H1 (cell line): ENCODE results near the gene CUEDC1. TPM values are rescaled to one million over a fixed set of nuclear protein-coding genes. Genes with fewer than 3 reads are reported as not detected.

Experiments used
- CTCF ChIA-PET: fragments of 300-600 bp; sonication (Branson Sonifier 250); formaldehyde crosslinking; loops from one replicate; lab custom pipeline; 2021; ENCODE audit not compliant: partially characterized antibody; lab: Charles Lee
- POLR2A ChIA-PET: fragments of 300-600 bp; sonication (Branson Sonifier 250); formaldehyde crosslinking; loops from one replicate; lab custom pipeline; 2021; ENCODE audit warnings: inconsistent platforms; ENCODE audit not compliant: partially characterized antibody; lab: Charles Lee
- DNase-seq, 2 experiments: peaks; one replicate each; pipeline versions ENCODE4 v3.0.0 to v3.0.0-alpha.2; 2010 to 2022; ENCODE audit warnings: low spot score in 2 of 2, low read depth in 1 of 2, mixed read lengths in 1 of 2
- FAIRE-seq: peaks from 2 replicates; lab custom pipeline; 2011; peaks lifted over from hg19 to GRCh38; lab: Jason Lieb, UNC
- H2AFZ ChIP-seq: 2 replicates; pipeline ENCODE4 v1.8.1; 2012; ENCODE audit warnings: low read length, inconsistent platforms
- H2AK5ac ChIP-seq: 2 replicates; pipeline ENCODE4 v1.6.1; 2013; ENCODE audit warnings: low read depth, low read length
- H2BK120ac ChIP-seq: replicated peaks from 2 replicates; pipeline ENCODE3; 2013; ENCODE audit warnings: low read depth, low read length, inconsistent platforms
- H2BK12ac ChIP-seq: 2 replicates; pipeline ENCODE4 v1.6.1; 2013; ENCODE audit warnings: low read depth, low read length
- H2BK15ac ChIP-seq: 2 replicates; pipeline ENCODE4 v1.6.1; 2013; ENCODE audit warnings: low read length
- H2BK20ac ChIP-seq: 2 replicates; pipeline ENCODE4 v1.6.1; 2013; ENCODE audit warnings: low read length
- H2BK5ac ChIP-seq: 2 replicates; pipeline ENCODE4 v1.6.1; 2013; ENCODE audit warnings: low read depth, low read length
- H3K14ac ChIP-seq: 2 replicates; pipeline ENCODE4 v1.6.1; 2013; ENCODE audit warnings: inconsistent platforms; ENCODE audit not compliant: insufficient read length
- H3K18ac ChIP-seq: 2 replicates; pipeline ENCODE4 v1.6.1; 2013; ENCODE audit warnings: low read length; ENCODE audit errors: extremely low read depth
- H3K23ac ChIP-seq: 2 replicates; pipeline ENCODE4 v1.6.1; 2013; ENCODE audit warnings: inconsistent platforms; ENCODE audit not compliant: insufficient read length
- H3K23me2 ChIP-seq: 2 replicates; pipeline ENCODE4 v1.6.1; 2013; ENCODE audit warnings: low read depth, low read length
- H3K27ac ChIP-seq: 2 replicates; pipeline ENCODE4 v1.6.1; 2011; ENCODE audit warnings: low read depth, low read length, inconsistent platforms
- H3K27me3 ChIP-seq, 4 experiments: replicated peaks in 1 of 4; 1 replicate in 1 of 4; 2 replicates in 3 of 4; pipeline versions ENCODE4 v1.6.1 to v1.8.1; 2011 to 2013; ENCODE audit warnings: low read length in 3 of 4, mild to moderate bottlenecking in 3 of 4, inconsistent platforms in 2 of 4, mixed read lengths in 2 of 4, moderate library complexity in 1 of 4; ENCODE audit not compliant: control insufficient read depth in 3 of 4, insufficient read depth in 3 of 4; ENCODE audit errors: extremely low read depth in 1 of 4
- H3K36me3 ChIP-seq, 4 experiments: 2 replicates each; pipeline versions ENCODE4 v1.6.1 to v1.8.1; 2011 to 2013; ENCODE audit warnings: mild to moderate bottlenecking in 4 of 4, low read length in 3 of 4, moderate library complexity in 2 of 4, control low read depth in 1 of 4, inconsistent platforms in 1 of 4; ENCODE audit not compliant: insufficient read depth in 4 of 4, control insufficient read depth in 2 of 4
- H3K4ac ChIP-seq: replicated peaks from 2 replicates; pipeline ENCODE3; 2013; ENCODE audit warnings: low read length, low read depth, mixed read lengths, inconsistent platforms; ENCODE audit not compliant: insufficient read length
- H3K4me1 ChIP-seq, 4 experiments: replicated peaks in 1 of 4; 1 replicate in 1 of 4; 2 replicates in 3 of 4; pipeline versions ENCODE4 v1.6.1 to v1.8.1; 2011 to 2013; ENCODE audit warnings: low read length in 3 of 4, inconsistent platforms in 2 of 4, mixed read lengths in 1 of 4; ENCODE audit not compliant: insufficient read depth in 4 of 4, control insufficient read depth in 3 of 4
- H3K4me2 ChIP-seq, 2 experiments: 2 replicates each; pipeline versions ENCODE4 v1.6.1 to v1.8.1; 2011 to 2013; ENCODE audit warnings: low read depth in 2 of 2, low read length in 2 of 2, control low read depth in 1 of 2, inconsistent platforms in 1 of 2, mild to moderate bottlenecking in 1 of 2; ENCODE audit not compliant: insufficient read depth in 1 of 2
- H3K4me3 ChIP-seq, 4 experiments: fragments of 200-600, 300-600 bp in 1 of 4; sonication (generic), shearing (Covaris generic), sonication (Bioruptor Twin) in 1 of 4; 2 replicates each; pipeline versions ENCODE4 v1.5.1 to v1.8.1; 2011 to 2016; ENCODE audit warnings: low read length in 4 of 4, low read depth in 3 of 4, control low read depth in 2 of 4, inconsistent platforms in 2 of 4, mild to moderate bottlenecking in 2 of 4, mixed read lengths in 1 of 4, moderate library complexity in 1 of 4; ENCODE audit not compliant: insufficient read depth in 2 of 4; ENCODE audit errors: extremely low read depth in 1 of 4
- H3K56ac ChIP-seq: replicated peaks from 2 replicates; pipeline ENCODE3; 2013; ENCODE audit warnings: low read depth, mild to moderate bottlenecking, mixed read lengths, low read length, inconsistent platforms; ENCODE audit not compliant: insufficient read length
- H3K79me1 ChIP-seq: 2 replicates; pipeline ENCODE4 v1.6.1; 2013; ENCODE audit warnings: low read depth, low read length, control low read depth
- H3K79me2 ChIP-seq, 2 experiments: 2 replicates each; pipeline versions ENCODE4 v1.6.1 to v1.8.1; 2012 to 2013; ENCODE audit warnings: low read length in 2 of 2, mild to moderate bottlenecking in 2 of 2, inconsistent platforms in 1 of 2; ENCODE audit not compliant: insufficient read depth in 2 of 2, control insufficient read depth in 1 of 2
- H3K9ac ChIP-seq, 4 experiments: replicated peaks in 1 of 4; 1 replicate in 1 of 4; 2 replicates in 3 of 4; pipeline versions ENCODE4 v1.6.1 to v1.8.1; 2011 to 2013; ENCODE audit warnings: low read depth in 3 of 4, low read length in 3 of 4, control low read depth in 2 of 4, mild to moderate bottlenecking in 2 of 4, moderate library complexity in 2 of 4, inconsistent platforms in 1 of 4; ENCODE audit errors: extremely low read depth in 1 of 4
- H3K9me3 ChIP-seq, 2 experiments: 2 replicates each; pipeline versions ENCODE4 v1.6.1 to v1.8.1; 2012 to 2013; ENCODE audit warnings: mild to moderate bottlenecking in 2 of 2, moderate library complexity in 2 of 2, control low read depth in 1 of 2, inconsistent platforms in 1 of 2, low read depth in 1 of 2, low read length in 1 of 2, mixed read lengths in 1 of 2; ENCODE audit not compliant: insufficient read depth in 2 of 2
- H4K20me1 ChIP-seq, 2 experiments: replicated peaks in 1 of 2; 2 replicates each; pipeline versions ENCODE3 to v1.8.1; 2011 to 2013; ENCODE audit warnings: inconsistent platforms in 2 of 2, low read length in 2 of 2, mild to moderate bottlenecking in 1 of 2; ENCODE audit not compliant: insufficient read depth in 2 of 2, control insufficient read depth in 1 of 2
- H4K5ac ChIP-seq: 2 replicates; pipeline ENCODE4 v1.6.1; 2013; ENCODE audit warnings: low read length, low read depth, mixed read lengths, inconsistent platforms; ENCODE audit not compliant: insufficient read length
- H4K8ac ChIP-seq: 2 replicates; pipeline ENCODE4 v1.8.0; 2013; ENCODE audit warnings: mild to moderate bottlenecking, moderate library complexity, low read length, inconsistent platforms; ENCODE audit not compliant: insufficient read depth; ENCODE audit errors: extremely low read depth
- H4K91ac ChIP-seq: replicated peaks from 2 replicates; pipeline ENCODE3; 2013; ENCODE audit warnings: low read length, mixed read lengths, inconsistent platforms; ENCODE audit not compliant: insufficient read length
- EP300 ChIP-seq, 2 experiments: IDR thresholded peaks; 1 replicate in 1 of 2; 2 replicates in 1 of 2; pipeline ENCODE4 v1.6.1; 2011 to 2012; ENCODE audit warnings: low read depth in 2 of 2, low read length in 2 of 2, mild to moderate bottlenecking in 2 of 2, borderline replicate concordance in 1 of 2, inconsistent platforms in 1 of 2, moderate library complexity in 1 of 2
- EZH2 ChIP-seq: fragments of 200-600 bp; sonication (generic); IDR thresholded peaks from 2 replicates; pipeline ENCODE4 v1.7.1; 2012; ENCODE audit warnings: low read depth, mild to moderate bottlenecking, moderate library complexity, low read length, inconsistent platforms; ENCODE audit not compliant: severe bottlenecking
- RNF2 ChIP-seq: fragments of 200-900, 300-1000 bp; sonication (generic); IDR thresholded peaks from 2 replicates; pipeline ENCODE4 v1.7.1; 2016; ENCODE audit warnings: borderline replicate concordance, low read depth, mild to moderate bottlenecking, antibody characterized with exemption, low read length; ENCODE audit not compliant: poor library complexity, severe bottlenecking; ENCODE audit errors: missing control alignments
- SIX5 ChIP-seq: IDR thresholded peaks from 2 replicates; pipeline ENCODE4 v1.6.1; 2011; ENCODE audit warnings: mild to moderate bottlenecking, low read depth, low read length
- WGBS, 2 experiments: shearing (Covaris generic) in 1 of 2; methylation state at CpG; one replicate each; pipeline versions ENCODE4 v1.1.6 to v1.1.7; 2013 to 2015; ENCODE audit warnings: low lambda C conversion rate in 2 of 2, mixed read lengths in 2 of 2, inconsistent platforms in 1 of 2, low coverage in 1 of 2, missing lambda C conversion rate in 1 of 2; ENCODE audit not compliant: insufficient replicate concordance in 2 of 2, insufficient coverage in 1 of 2, insufficient read length in 1 of 2; ENCODE audit errors: extremely low coverage in 1 of 2, missing lambda C conversion rate in 1 of 2; 5-methylcytosine and 5-hydroxymethylcytosine counted together
- polyA plus RNA-seq, 7 experiments: library from polyadenylated mRNA; depleted of rRNA in 3 of 7; stranded (reverse) in 5 of 7; unstranded in 2 of 7; fragments of >200 nt in 5 of 7; fragments of 200-250 nt in 2 of 7; gene quantifications; 1 replicate in 5 of 7; 2 replicates in 1 of 7; 4 replicates in 1 of 7; pipeline versions ENCODE4 v1.2.1 to v1.2.3, GENCODE V29; 2011 to 2013; ENCODE audit warnings: missing spikeins in 2 of 7, mixed read lengths in 2 of 7
- total RNA-seq: library from RNA; stranded (reverse); fragmentation: NEBNext Ultra II Directional; extraction: Animal tissue kit (Norgen Biotek cat#: 25700); gene quantifications from 2 replicates; pipeline ENCODE4 v1.2.1, GENCODE V29; 2021

CUEDC1 gene
- total and polyA plus RNA-seq, 2 of the 8 experiments (the other 6 are each of a cell fraction or from before 2014, with no cell fraction given) = 4.0 to 10.7 TPM

- H3K27ac ChIP-seq = no peak overlapping the region
Measured at GRCh38 chr17:57937492-57937891, 17.7 kb downstream of the CUEDC1 start.

More at GRCh38 chr17:57937492-57937891, 17.7 kb downstream of the CUEDC1 start:
- DNase-seq = no peak
- H3K4ac ChIP-seq = no peak overlapping the region
- FAIRE-seq = no peak
- H2BK5ac ChIP-seq = no peak overlapping the region
- H2AK5ac ChIP-seq = no peak overlapping the region
- ChIA-PET CTCF (interaction anchor here (1.0 to 5.3 kb wide), 7 partner anchors 9 to 45 kb away, joined by 3 to 65 read pairs (median 3); partner anchors contain the start of gene CUEDC1), POLR2A (interaction anchor here (1.3 to 1.6 kb wide), 4 partner anchors 10 to 68 kb away, joined by 4 to 7 read pairs (median 4); no protein-coding TSS in a partner anchor)
- no peaks in the 10 kb centered on the region for H4K20me1 ChIP-seq
- no peak overlapping the region for H3K23ac ChIP-seq
- H3K4me2 ChIP-seq = no peak overlapping the region
- no peak overlapping the region for H2BK15ac ChIP-seq
- TF ChIP-seq RNF2 (no peak), SIX5 (no peak), EZH2 (no peak), EP300 (IDR thresholded peaks at IDR 0.05; ENCODE audit: borderline replicate concordance in 1 of 2, low read depth in 2 of 2, low read length in 2 of 2) (no peak)
- 100% methylated on average over 1 of the region's 2 CpGs; no CpG with 5 or more reads in 1 of the 2 experiments for WGBS, 2 experiments
- no peaks in the 10 kb centered on the region for H3K9me3 ChIP-seq
- no peaks in the 10 kb centered on the region for H3K23me2 ChIP-seq
- H4K8ac ChIP-seq = no peak overlapping the region
- no peak overlapping the region for H3K9ac ChIP-seq
- H3K79me2 ChIP-seq = no peaks in the 10 kb centered on the region
- H3K4me1 ChIP-seq = peaks cover 6 to 15% (median 14%) of the 10 kb centered on the region in 4 experiments
- no peak overlapping the region for H2AFZ ChIP-seq
- no peak overlapping the region for H2BK12ac ChIP-seq
- no peak overlapping the region for H3K18ac ChIP-seq
- no peak overlapping the region for H3K4me3 ChIP-seq
- no peak overlapping the region for H2BK120ac ChIP-seq
- H3K14ac ChIP-seq = no peak overlapping the region
- H3K56ac ChIP-seq = no peak overlapping the region
- H3K79me1 ChIP-seq = no peaks in the 10 kb centered on the region
- 0 out of 7 replicates have a peak, but pooled peaks cover 0 to 2% (median 0%) of the 10 kb centered on the region in 4 experiments for H3K27me3 ChIP-seq
- H3K36me3 ChIP-seq = no peaks in the 10 kb centered on the region
- no peak overlapping the region for H4K91ac ChIP-seq
- H2BK20ac ChIP-seq = no peak overlapping the region
- no peak overlapping the region for H4K5ac ChIP-seq
